B cell (primary cell): Measurements from ENCODE around the gene CUEDC2. TPM values are rescaled to one million over a fixed set of nuclear protein-coding genes. Genes with fewer than 3 reads are reported as not detected.

Experiments used
- ATAC-seq: fragments of 200-7000 bp; cut with Tn5 transposase; one replicate; pipeline ENCODE4 v1.10.0; 2021; ENCODE audit warnings: low read depth, mild to moderate bottlenecking, moderate number of reproducible peaks, moderate library complexity
- CTCF ChIA-PET: fragments of 350-600 bp; sonication (Branson Sonifier 250); formaldehyde crosslinking; loops from one replicate; lab custom pipeline; 2021; ENCODE audit warnings: antibody characterized with exemption, inconsistent platforms; lab: Charles Lee
- POLR2A ChIA-PET: fragments of 350-600 bp; sonication (Branson Sonifier 250); formaldehyde crosslinking; loops from one replicate; lab custom pipeline; 2021; ENCODE audit warnings: antibody characterized with exemption; lab: Charles Lee
- DNase-seq: peaks from one replicate; pipeline ENCODE4 v3.0.0; 2013
- H2AFZ ChIP-seq: 2 replicates; pipeline ENCODE4 v1.6.1; 2012; ENCODE audit warnings: mild to moderate bottlenecking, low read depth, low read length; ENCODE audit not compliant: insufficient read depth, poor library complexity, severe bottlenecking
- H3K27ac ChIP-seq, 2 donors: 1 replicate in 1 of 2; 2 replicates in 1 of 2; pipeline ENCODE4 v1.5.1; 2012 to 2013; ENCODE audit warnings: low read length in 2 of 2, mild to moderate bottlenecking in 2 of 2, moderate library complexity in 1 of 2
- H3K27me3 ChIP-seq, 4 experiments: fragments of 200-600 bp in 1 of 4; sonication (generic) in 1 of 4; replicated peaks in 1 of 4; 1 replicate in 2 of 4; 2 replicates in 2 of 4; pipeline versions ENCODE4 v1.6.1 to v1.7.0; 2013 to 2016; ENCODE audit warnings: low read length in 3 of 4, mild to moderate bottlenecking in 2 of 4, mixed read lengths in 1 of 4, moderate library complexity in 1 of 4; ENCODE audit not compliant: insufficient read depth in 4 of 4, control insufficient read depth in 3 of 4; ENCODE audit errors: control extremely low read depth in 1 of 4
- H3K36me3 ChIP-seq, 2 experiments: replicated peaks in 1 of 2; 1 replicate in 1 of 2; 2 replicates in 1 of 2; pipeline versions ENCODE4 v1.6.1 to v1.7.1; 2013; ENCODE audit warnings: low read length in 1 of 2; ENCODE audit not compliant: insufficient read depth in 2 of 2, control insufficient read depth in 1 of 2; ENCODE audit errors: control extremely low read depth in 1 of 2, extremely low read depth in 1 of 2
- H3K4me1 ChIP-seq, 2 donors: fragments of 200-600 bp in 1 of 2; sonication (generic) in 1 of 2; 1 replicate in 1 of 2; 2 replicates in 1 of 2; pipeline versions ENCODE4 v1.5.1 to v1.6.1; 2013 to 2017; ENCODE audit warnings: low read length in 2 of 2; ENCODE audit not compliant: control insufficient read depth in 2 of 2, insufficient read depth in 2 of 2
- H3K4me2 ChIP-seq: replicated peaks from 2 replicates; pipeline ENCODE3; 2012; ENCODE audit warnings: mild to moderate bottlenecking, low read depth, low read length; ENCODE audit not compliant: poor library complexity, severe bottlenecking
- H3K4me3 ChIP-seq, 5 experiments: fragments of 200-600 bp in 1 of 5; sonication (generic) in 1 of 5; 1 replicate in 3 of 5; 2 replicates in 2 of 5; pipeline versions ENCODE4 v1.5.1 to v1.7.0; 2011 to 2016; ENCODE audit warnings: low read length in 4 of 5, mild to moderate bottlenecking in 4 of 5, low read depth in 2 of 5, control low read depth in 1 of 5, moderate library complexity in 1 of 5; ENCODE audit not compliant: insufficient read depth in 1 of 5; ENCODE audit errors: control extremely low read depth in 1 of 5, extremely low read depth in 1 of 5
- H3K79me2 ChIP-seq: fragments of 200-600 bp; sonication (generic); one replicate; pipeline ENCODE4 v1.6.0; 2016; ENCODE audit warnings: low read length; ENCODE audit not compliant: control insufficient read depth, insufficient read depth
- H3K9ac ChIP-seq: fragments of 200-600 bp; sonication (generic); 2 replicates; pipeline ENCODE4 v1.6.1; 2017; ENCODE audit warnings: mild to moderate bottlenecking, low read length, moderate library complexity
- H3K9me3 ChIP-seq, 3 donors: one replicate each; pipeline versions ENCODE4 v1.6.1 to v1.7.1; 2013; ENCODE audit warnings: low read length in 2 of 3; ENCODE audit not compliant: control insufficient read depth in 2 of 3, insufficient read depth in 1 of 3; ENCODE audit errors: control extremely low read depth in 1 of 3
- H4K20me1 ChIP-seq: 2 replicates; pipeline ENCODE4 v1.6.0; 2012; ENCODE audit warnings: mild to moderate bottlenecking, low read length; ENCODE audit not compliant: insufficient read depth, control insufficient read depth, poor library complexity, severe bottlenecking
- H3K27ac Mint-ChIP-seq: one replicate; pipeline ENCODE4 v1.8.0; 2021; ENCODE audit warnings: mixed read lengths
- H3K27me3 Mint-ChIP-seq: one replicate; pipeline ENCODE4 v1.8.0; 2021; ENCODE audit warnings: mixed read lengths
- H3K4me1 Mint-ChIP-seq: one replicate; pipeline ENCODE4 v1.8.0; 2021; ENCODE audit warnings: mixed read lengths
- H3K4me3 Mint-ChIP-seq: one replicate; pipeline ENCODE4 v1.8.0; 2021; ENCODE audit warnings: mixed read lengths
- H3K9me3 Mint-ChIP-seq: one replicate; pipeline ENCODE4 v1.8.0; 2022; ENCODE audit warnings: mixed read lengths; ENCODE audit not compliant: insufficient read depth
- CTCF ChIP-seq: fragments of 200-600 bp; IDR thresholded peaks from one replicate; pipeline ENCODE4 v1.8.0; 2022; ENCODE audit warnings: antibody characterized with exemption, mild to moderate bottlenecking
- EZH2 ChIP-seq: IDR thresholded peaks from 2 replicates; pipeline ENCODE4 v1.6.1; 2012; ENCODE audit warnings: borderline replicate concordance, low read depth, mild to moderate bottlenecking, moderate library complexity, low read length; ENCODE audit not compliant: insufficient read depth, poor library complexity, severe bottlenecking
- WGBS: methylation state at CpG from one replicate; pipeline ENCODE4 v1.1.5; 2013; ENCODE audit warnings: missing lambda C conversion rate; ENCODE audit not compliant: insufficient coverage; 5-methylcytosine and 5-hydroxymethylcytosine counted together
- intact Hi-C: fragments of 100-400 bp; cut with micrococcal nuclease; formaldehyde crosslinking; loops from one replicate; pipeline ENCODE4 v1.10.0; 2022
- polyA plus RNA-seq: library from polyadenylated mRNA; depleted of rRNA; stranded (reverse); fragments of >200 nt; gene quantifications from 2 replicates; pipeline ENCODE4 v1.2.3, GENCODE V29; 2012
- total RNA-seq, 2 donors: library from RNA; stranded (reverse); fragments of 120-200 nt in 1 of 2; gene quantifications; 1 replicate in 1 of 2; 2 replicates in 1 of 2; pipeline versions ENCODE4 v1.2.3 to v1.2.4, GENCODE V29; 2013 to 2022

Gene CUEDC2
- total and polyA plus RNA-seq, 2 donors (not counting 1 experiment from before 2014, with no cell fraction given), result 35.6 to 49.4 TPM

DNA sequence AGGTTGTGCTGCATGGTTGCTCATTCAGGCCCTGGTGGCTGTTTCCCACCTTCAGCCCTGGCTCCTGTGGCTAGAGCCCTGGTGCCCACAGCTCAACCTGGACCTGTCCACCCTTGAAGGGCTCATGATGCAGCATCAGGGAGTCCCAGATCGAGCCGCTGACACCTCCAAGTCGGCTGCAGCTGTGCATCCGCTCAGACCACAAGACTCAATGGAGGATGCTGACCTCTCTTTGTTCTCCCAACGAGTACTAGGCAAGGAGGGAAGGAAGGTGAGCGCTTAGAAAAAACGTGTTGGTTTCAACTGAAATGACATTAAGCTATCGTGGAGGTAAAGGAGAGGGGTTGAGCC is 28.4 kb upstream of the CUEDC2 start:
- Histone ChIP-seq H2AFZ (peak overlapping the region; percentile 95), H3K4me1 (peaks cover 17 to 23% of the 10 kb centered on the region in 2 donors), H3K9me3 (no peaks in the 10 kb centered on the region), H3K36me3 (peaks cover 0 to 5% of the 10 kb centered on the region in 2 experiments), H3K27ac (peak overlapping the region; percentile 17 to 46), H3K79me2 (peaks cover 12% of the 10 kb centered on the region), H3K9ac (peak overlapping the region; percentile 70), H3K27me3 (peaks cover 0 to 4% (median 0%) of the 10 kb centered on the region in 4 experiments), H4K20me1 (no peaks in the 10 kb centered on the region), H3K4me2 (peak overlapping the region; percentile 95), H3K4me3 (peak overlapping the region in 4 of 5 experiments; percentile 55 to 76 (median 70))
- Mint-ChIP-seq H3K9me3 (no peaks in the 10 kb centered on the region), H3K27me3 (no peaks in the 10 kb centered on the region), H3K4me3 (peak overlapping the region; percentile 85), H3K4me1 (peaks cover 29% of the 10 kb centered on the region), H3K27ac (peak overlapping the region; percentile 76)
- TF ChIP-seq CTCF (no peak), EZH2 (no peak)
- peak; percentile 12 for ATAC-seq
- CTCF ChIA-PET, result interaction anchor here (0.9 to 4.0 kb wide), 9 partner anchors 9 to 291 kb away, joined by 3 to 36 read pairs (median 7); partner anchors contain the start of genes C10orf95 and SUFU
- intact Hi-C loops, result loop anchor here (1.0 kb wide), 6 partner anchors 11 to 181 kb away; partner anchors contain the start of genes ACTR1A, CUEDC2 and FBXL15
- 23% methylated on average over 8 of the region's 8 CpGs for WGBS
- POLR2A ChIA-PET, result interaction anchor here (0.7 to 3.4 kb wide), 6 partner anchors 10 to 101 kb away, joined by 3 to 25 read pairs (median 7); partner anchors contain the start of genes C10orf95, CUEDC2, FBXL15 and NFKB2
- DNase-seq, result no peak

DNA sequence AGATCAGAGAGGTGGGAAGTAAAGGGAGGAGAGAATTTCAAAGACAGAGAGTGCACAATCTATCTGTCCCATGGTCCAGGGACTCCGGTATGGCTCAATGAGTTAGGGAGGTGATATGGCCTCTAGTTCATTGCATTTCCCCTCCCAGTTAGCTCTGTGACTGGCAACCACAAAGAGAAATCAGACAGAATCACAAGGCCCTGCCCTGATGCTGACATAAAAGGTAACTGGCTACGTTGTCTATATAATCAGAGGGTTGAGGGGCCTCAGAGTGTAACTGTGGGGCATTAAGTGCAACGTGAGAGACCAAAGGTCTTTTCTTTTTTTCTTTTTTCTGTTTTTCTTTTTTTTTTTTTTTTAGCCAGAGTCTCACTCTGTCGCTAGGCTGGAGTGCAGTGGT is 26.3 kb upstream of the CUEDC2 start:
- WGBS, result 100% methylated on average over 1 of the region's 4 CpGs
- DNase-seq (no peak), ATAC-seq (no peak)
- H3K79me2 ChIP-seq, result peaks cover 12% of the 10 kb centered on the region
- Mint-ChIP-seq H3K27ac (no peak overlapping the region), H3K4me3 (no peak overlapping the region), H3K9me3 (no peaks in the 10 kb centered on the region), H3K4me1 (peaks cover 29% of the 10 kb centered on the region), H3K27me3 (no peaks in the 10 kb centered on the region)
- peaks cover 17 to 23% of the 10 kb centered on the region in 2 donors for H3K4me1 ChIP-seq
- H3K27ac ChIP-seq, result no peak overlapping the region
- H3K9ac ChIP-seq, result no peak overlapping the region
- no peak overlapping the region for H2AFZ ChIP-seq
- TF ChIP-seq EZH2 (no peak), CTCF (no peak)
- intact Hi-C loops, result no loop called here
- no peak overlapping the region for H3K4me3 ChIP-seq
- no peaks in the 10 kb centered on the region for H3K9me3 ChIP-seq
- peaks cover 0 to 13% of the 10 kb centered on the region in 2 experiments for H3K36me3 ChIP-seq
- no peak overlapping the region for H3K4me2 ChIP-seq
- no peaks in the 10 kb centered on the region for H4K20me1 ChIP-seq
- ChIA-PET POLR2A (no interaction called here), CTCF (no interaction called here)
- H3K27me3 ChIP-seq, result peaks cover 0 to 4% (median 0%) of the 10 kb centered on the region in 4 experiments
